Measurements from ENCODE around the gene MAPKBP1. TPM values are rescaled to one million over a fixed set of nuclear protein-coding genes. Genes with fewer than 3 reads are reported as not detected.
A peak's percentile ranks its signal among the peaks of the same experiment; 100 is the strongest.
"Not testable (repeated sequence)": the region's sequence is repeated elsewhere in the genome, so short reads cannot be mapped to it uniquely, and the experiment has no call there.

The MAPKBP1 gene
- total RNA-seq, 1 experiment from 2014 or later = 14.5 TPM

DNA sequence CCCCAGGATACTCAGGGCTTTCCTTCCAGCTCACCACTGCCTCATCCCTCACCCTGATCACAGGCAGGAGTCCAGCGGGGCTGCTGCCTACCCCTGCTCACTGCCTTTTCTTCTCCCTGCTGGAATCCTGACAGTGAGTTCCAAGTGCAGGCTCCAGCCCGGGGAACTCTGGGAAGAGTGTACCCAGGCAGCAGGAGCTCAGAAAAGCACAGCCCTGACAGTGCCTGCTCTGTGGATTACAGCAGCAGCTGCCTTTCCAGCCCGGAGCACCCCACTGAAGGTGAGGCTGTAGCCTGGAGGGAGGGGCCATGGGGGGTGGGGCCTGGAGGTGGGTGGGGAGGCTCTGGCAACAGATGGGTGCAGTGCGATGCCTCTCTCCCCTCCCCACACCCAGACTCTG, 47.5 kb downstream of the MAPKBP1 start:
- Histone ChIP-seq H3K36me3 (peaks cover 8% of the 10 kb centered on the region), H3K4me3 (no peak overlapping the region), H3K27me3 (no peaks in the 10 kb centered on the region), H3K27ac (no peak overlapping the region), H3K9me3 (replicated peaks) (no peaks in the 10 kb centered on the region), H3K4me1 (no peaks in the 10 kb centered on the region)
- peak; percentile 20 to 36 for DNase-seq

DNA sequence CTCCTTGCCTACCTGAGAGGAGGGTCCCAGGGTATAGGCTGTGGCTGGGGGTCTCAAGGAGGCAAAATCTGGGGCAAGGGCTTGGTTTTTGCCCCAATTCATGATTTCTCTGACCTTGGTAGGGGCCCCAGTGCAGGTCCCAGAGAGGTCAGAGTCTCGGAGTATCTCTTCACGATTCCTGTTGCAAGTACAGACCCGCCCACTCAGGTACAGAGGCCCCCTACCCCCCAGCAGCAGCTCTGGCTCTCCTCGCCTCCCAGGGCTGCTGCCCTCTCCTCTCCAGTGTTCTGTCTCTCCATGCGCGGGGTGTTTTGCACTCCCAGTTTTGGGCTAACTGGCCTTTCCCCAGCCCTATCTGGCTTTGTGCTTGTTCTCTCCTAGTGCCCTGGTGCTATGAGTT, 48.2 kb downstream of the MAPKBP1 start:
- Histone ChIP-seq H3K4me1 (no peaks in the 10 kb centered on the region), H3K27ac (no peak overlapping the region), H3K27me3 (no peaks in the 10 kb centered on the region), H3K36me3 (peaks cover 8% of the 10 kb centered on the region), H3K4me3 (no peak overlapping the region), H3K9me3 (replicated peaks) (no peaks in the 10 kb centered on the region)
- DNase-seq = no peak

DNA sequence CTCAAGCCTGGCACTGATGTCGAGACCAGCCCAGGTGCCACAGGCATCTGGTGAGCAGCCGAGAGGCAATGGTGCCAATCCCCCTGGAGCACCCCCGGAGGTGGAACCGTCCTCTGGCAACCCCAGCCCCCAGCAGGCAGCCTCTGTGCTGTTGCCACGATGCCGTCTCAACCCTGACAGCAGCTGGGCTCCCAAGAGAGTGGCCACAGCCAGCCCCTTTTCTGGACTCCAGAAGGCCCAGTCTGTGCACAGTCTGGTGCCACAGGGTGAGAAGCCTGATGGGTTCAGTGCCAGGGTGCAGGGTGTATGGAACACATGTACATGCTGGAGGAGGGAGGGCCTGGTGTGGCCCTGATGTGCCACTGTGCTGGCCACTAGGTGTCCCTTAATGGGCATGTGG, 48.7 kb downstream of the MAPKBP1 start:
- H3K9me3 ChIP-seq (replicated peaks) = no peaks in the 10 kb centered on the region
- no peaks in the 10 kb centered on the region for H3K27me3 ChIP-seq
- H3K27ac ChIP-seq = no peak overlapping the region
- H3K36me3 ChIP-seq = peaks cover 8% of the 10 kb centered on the region
- H3K4me3 ChIP-seq = no peak overlapping the region
- no peak for DNase-seq
- no peaks in the 10 kb centered on the region for H3K4me1 ChIP-seq

DNA sequence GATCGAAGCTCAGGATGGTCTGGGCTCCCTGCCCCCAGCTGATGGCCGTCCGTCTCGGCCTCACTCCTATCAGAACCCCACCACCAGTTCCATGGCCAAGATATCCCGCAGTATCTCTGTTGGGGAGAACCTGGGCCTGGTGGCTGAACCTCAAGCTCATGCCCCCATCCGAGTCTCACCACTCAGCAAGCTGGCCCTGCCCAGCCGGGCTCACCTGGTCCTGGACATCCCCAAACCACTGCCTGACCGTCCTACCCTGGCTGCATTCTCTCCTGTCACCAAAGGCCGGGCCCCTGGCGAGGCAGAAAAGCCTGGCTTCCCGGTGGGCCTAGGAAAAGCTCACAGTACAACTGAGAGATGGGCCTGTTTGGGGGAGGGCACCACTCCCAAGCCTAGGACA, 49.2 kb downstream of the MAPKBP1 start:
- no peaks in the 10 kb centered on the region for H3K27me3 ChIP-seq
- no peak overlapping the region for H3K27ac ChIP-seq
- no peak for DNase-seq
- no peaks in the 10 kb centered on the region for H3K9me3 ChIP-seq (replicated peaks)
- peaks cover 4% of the 10 kb centered on the region for H3K36me3 ChIP-seq
- no peaks in the 10 kb centered on the region for H3K4me1 ChIP-seq
- no peak overlapping the region for H3K4me3 ChIP-seq

DNA sequence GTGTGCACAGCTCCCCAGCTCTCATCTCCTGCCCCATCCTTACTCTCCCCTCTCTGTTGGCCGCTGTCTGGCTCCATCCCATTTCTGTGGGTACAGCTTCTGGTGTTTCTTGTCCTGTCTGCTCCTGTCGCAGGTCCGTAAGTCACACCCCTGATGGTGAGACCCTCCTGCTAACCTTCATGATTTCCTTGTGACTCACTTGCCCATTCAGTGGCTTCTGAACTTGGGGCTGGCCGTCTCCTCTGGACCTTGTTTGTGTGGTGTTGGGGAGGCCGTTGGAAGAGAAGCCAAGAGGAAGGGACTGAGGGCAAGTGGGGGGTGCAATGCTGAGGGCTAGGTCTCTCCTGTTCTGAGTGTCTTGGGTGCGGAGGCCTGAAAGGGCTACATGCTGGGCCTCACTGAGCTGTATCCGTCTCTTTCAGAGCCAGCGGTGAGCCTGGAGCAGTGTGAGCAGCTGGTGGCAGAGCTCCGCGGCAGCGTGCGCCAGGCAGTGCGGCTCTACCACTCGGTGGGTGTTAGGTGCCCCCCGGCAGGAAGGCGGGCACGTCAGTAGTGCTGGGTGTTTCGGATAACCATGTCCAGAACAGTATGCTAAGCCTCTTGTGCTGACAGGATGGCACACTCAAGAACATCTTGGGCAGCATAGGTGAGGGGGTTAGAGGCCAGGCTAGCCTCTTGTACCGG, 49.9 kb downstream of the MAPKBP1 start:
- Histone ChIP-seq H3K27me3 (no peaks in the 10 kb centered on the region), H3K4me3 (no peak overlapping the region), H3K4me1 (no peaks in the 10 kb centered on the region; the same call in 1 of the 2 replicates), H3K36me3 (no peaks in the 10 kb centered on the region), H3K9me3 (replicated peaks) (no peaks in the 10 kb centered on the region), H3K27ac (no peak overlapping the region)
- no peak for DNase-seq

DNA sequence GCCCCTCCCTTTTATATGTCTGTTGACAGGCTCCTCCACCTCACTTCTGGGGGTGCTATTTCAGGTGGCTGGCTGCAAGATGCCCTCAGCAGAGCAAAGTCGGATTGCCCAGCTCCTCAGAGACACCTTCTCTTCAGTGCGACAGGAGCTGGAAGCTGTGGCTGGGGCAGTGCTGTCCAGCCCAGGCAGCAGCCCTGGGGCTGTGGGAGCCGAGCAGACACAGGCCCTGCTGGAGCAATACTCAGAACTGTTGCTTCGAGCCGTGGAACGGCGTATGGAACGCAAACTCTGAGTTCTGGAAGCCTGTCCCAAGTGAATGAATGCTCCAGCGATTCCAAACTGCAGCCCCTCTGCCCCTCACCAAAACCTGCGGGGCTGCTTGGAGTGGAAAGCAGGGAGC, 50.9 kb downstream of the MAPKBP1 start:
- Histone ChIP-seq H3K4me1 (no peaks in the 10 kb centered on the region; the same call in 1 of the 2 replicates), H3K4me3 (no peak overlapping the region), H3K36me3 (no peaks in the 10 kb centered on the region; the same call in 1 of the 2 replicates), H3K27ac (no peak overlapping the region), H3K9me3 (replicated peaks) (no peaks in the 10 kb centered on the region), H3K27me3 (no peaks in the 10 kb centered on the region)
- DNase-seq = no peak

DNA sequence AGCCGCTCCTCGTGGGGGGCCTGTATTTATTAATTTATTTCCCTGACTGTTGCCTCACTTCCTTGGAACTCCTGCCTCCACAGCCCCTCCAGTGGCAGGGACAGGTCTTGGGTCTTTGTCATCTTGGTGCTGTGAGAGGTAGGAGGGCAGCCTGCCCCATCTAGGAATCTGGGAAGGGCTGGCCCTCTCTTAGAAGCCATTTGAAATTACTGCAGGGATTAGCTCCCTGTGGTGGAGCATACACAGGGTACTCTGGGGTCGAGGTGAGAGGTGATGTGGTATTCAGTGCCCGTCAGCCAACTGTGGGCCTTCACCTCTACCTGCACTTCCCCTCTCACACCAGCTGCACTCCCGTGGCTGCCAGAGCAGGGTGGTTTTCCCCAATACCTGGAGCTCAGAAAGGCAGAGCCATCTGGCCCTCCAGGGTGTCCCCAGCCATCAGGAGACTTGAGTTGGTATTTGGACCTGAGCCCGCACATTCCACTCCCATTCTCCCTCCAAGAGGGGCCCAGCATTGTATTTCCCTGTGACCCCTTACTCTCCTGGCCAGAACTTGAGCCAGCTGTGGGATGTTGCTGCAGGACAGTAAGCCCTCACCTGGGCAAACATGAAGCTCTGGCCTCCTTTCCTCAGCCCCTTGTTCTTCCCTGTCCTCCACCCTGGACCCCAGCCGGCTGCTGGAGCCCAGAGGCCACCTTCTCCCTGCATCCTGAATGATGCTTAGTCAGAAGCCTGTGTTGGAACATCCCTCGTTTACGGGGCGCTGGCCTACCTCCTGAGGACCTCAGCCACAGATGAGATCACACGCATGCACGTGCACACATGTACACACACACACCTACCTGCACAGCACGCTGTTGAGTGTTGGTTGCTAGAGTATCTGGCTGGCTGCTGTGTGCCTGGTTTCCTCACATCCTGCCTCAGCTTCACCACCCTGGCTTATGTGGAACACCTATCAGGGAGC, 51.6 kb downstream of the MAPKBP1 start:
- no peaks in the 10 kb centered on the region; the same call in 1 of the 2 replicates for H3K4me1 ChIP-seq
- H3K27me3 ChIP-seq = no peaks in the 10 kb centered on the region
- H3K27ac ChIP-seq = no peak overlapping the region
- no peak overlapping the region for H3K4me3 ChIP-seq
- H3K36me3 ChIP-seq = no peaks in the 10 kb centered on the region; the same call in 1 of the 2 replicates
- DNase-seq = no peak
- no peaks in the 10 kb centered on the region for H3K9me3 ChIP-seq (replicated peaks)

DNA sequence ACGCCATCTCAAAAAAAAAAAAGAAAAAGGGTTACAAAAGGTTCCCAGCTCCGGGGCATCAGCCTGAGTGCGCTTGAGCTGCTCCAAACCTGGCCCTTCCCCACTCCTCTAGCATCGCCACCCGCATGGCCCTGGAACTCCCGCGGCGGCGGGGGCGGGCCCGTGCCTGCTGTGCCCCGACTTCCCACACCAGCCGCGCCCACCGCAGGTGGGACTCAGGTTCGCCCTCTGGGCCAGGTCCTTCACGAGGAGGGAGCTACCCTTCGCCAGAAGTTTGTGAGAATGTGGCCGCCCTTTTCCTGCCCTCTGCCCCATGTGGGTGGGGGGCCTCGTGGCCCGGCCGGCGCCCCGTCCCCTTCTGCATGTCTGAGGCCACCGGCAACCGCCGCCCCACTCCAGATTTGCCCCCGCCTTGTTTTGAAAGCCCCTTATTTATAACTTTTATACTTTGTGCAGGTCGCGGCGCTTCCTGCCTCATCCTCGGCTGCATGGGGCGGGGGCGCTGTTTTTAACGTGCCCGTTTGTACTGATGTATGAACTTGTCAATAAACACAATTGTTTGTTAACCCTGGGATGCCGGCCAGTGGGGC, 53.1 kb downstream of the MAPKBP1 start:
- DNase-seq = no peak
- H3K9me3 ChIP-seq (replicated peaks) = no peaks in the 10 kb centered on the region
- H3K4me1 ChIP-seq = no peaks in the 10 kb centered on the region; the same call in 1 of the 2 replicates
- H3K4me3 ChIP-seq = peak overlapping the region; percentile 97
- no peak overlapping the region for H3K27ac ChIP-seq
- no peaks in the 10 kb centered on the region for H3K27me3 ChIP-seq
- no peaks in the 10 kb centered on the region; the same call in none of the 2 replicates for H3K36me3 ChIP-seq

DNA sequence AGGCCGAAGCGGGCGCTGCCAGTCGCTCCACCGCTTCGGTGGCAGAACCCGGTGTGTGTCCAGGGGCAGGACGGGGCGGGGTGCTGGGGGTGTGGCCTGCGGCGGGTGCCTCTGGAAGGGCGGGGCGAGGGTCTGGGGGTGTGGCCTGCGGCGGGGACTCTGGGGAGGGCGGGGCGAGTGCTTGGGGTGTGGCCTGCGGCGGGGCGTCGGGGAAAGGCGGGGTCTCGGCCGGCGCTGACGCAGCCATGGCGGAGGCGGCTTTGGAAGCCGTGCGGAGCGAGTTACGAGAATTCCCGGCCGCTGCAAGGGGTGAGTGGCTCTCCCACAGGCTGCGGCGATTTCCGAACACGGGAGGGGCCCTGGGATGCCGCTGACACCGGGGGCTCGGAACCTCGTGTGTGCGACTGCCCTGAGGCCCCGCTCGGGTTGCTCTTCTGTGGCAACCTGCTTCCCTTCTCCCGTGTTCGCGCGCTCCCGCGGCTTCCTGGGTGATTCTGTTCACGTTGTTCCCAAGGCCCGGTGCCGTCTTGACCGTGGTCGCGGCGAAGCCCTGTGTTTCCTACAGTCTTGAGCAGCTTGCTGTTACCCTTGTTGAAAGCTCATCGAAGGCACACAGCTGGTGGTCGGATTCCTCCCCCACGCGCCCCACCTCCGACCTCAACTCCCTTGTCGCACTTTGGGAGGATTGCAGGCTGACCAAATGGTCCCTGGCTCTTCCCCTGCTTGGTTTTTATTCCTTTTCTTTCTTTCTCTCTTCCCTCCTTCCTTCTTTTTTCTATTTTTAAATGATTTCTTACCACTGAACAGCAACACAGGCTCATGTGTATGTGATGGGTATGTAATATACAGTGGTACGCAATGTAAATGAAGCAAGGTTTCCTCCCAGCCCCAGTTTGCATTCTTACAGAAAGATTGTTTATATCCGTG, 53.9 kb downstream of the MAPKBP1 start, which contains the start of gene JMJD7:
Gene JMJD7 (plus strand): TSS at position 213 of the 927 bp plus-strand sequence. CDS start 33 bp downstream, at position 246.
- peak within 1 kb of the TSS; percentile 97 for H3K4me3 ChIP-seq
- no peaks in the 10 kb centered on the region for H3K9me3 ChIP-seq (replicated peaks)
- H3K27ac ChIP-seq = peak within 1 kb of the TSS; percentile 53
- no peaks in the 10 kb centered on the region for H3K27me3 ChIP-seq
- peak; percentile 91 to 93 for DNase-seq
- H3K4me1 ChIP-seq = no peaks in the 10 kb centered on the region; the same call in 1 of the 2 replicates
- H3K36me3 ChIP-seq = no peaks in the 10 kb centered on the region; the same call in none of the 2 replicates

DNA sequence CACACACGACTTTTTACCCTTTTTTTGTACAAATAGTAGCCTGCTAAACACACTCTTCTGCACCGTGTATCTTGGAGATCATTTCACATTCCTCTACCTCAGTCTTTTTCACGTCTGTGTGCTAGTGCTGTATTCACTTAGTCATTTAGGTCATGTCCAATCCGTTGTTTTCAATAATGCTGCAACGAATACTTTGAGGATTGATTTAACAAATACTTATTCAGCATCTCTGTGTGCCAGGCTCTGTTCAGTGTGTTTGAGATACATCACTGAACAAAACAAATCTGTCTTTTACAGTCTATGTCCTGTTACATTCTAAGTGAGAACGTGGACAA, 54.5 kb downstream of the MAPKBP1 start:
- DNase-seq = no peak
- Histone ChIP-seq H3K36me3 (no peaks in the 10 kb centered on the region; the same call in none of the 2 replicates), H3K27ac (no peak overlapping the region; the same call in 1 of the 2 replicates), H3K4me1 (no peaks in the 10 kb centered on the region; the same call in 1 of the 2 replicates), H3K27me3 (no peaks in the 10 kb centered on the region), H3K4me3 (peak overlapping the region; percentile 97), H3K9me3 (replicated peaks) (no peaks in the 10 kb centered on the region)

DNA sequence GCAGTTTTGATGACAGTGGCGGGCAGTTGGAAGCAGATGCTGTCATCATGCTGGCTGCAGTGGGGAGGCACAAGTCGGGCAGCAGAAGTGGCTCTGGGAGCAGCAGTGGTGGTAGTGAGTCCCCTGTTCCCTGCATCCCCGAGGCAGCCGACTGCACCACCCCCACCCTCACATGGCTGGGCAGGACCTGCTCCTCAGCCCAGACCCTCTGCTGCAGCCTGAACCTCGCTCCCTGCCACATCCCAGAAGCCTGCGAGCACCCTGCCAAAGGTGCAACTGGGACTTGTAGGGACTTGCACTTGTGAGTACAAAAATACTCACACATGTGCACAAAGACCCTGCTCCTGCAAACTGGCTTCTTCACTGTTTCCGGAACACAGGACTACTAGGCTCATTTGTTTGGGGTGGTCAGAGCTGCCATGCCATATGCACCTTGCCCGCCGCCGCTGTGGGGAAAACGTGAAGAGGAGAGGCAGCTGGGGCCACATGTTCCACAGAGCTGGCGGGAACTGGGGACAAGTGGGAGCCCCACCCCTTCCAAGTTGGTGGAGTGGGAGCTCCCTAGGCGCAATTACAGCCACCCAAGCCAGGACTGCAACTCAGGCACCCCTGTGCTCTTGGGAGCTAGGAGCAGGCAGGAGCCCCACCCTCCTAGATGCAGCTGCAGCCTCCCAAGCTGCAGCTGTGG, 55.8 kb downstream of the MAPKBP1 start:
- DNase-seq = no peak
- H3K36me3 ChIP-seq = no peaks in the 10 kb centered on the region; the same call in none of the 2 replicates

DNA sequence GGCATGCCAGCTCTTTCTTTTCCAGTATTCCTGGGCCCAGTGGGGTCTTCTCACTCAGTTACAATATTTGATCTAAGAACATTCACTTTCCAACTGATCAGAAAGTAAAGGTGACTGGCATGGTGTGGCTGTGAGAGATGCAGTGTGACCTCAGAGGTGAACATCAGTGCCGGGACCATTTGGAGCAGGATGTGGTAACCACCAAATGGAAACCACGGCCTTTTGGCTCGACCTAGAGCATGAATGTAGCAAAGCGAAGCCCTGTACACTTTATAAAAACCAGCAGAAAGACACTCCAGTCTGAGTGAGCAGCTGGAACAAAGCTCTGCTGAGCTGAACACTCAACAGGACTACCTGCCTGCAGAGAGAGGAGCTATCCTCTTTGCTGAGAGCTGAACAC, 57.0 kb downstream of the MAPKBP1 start:
- not testable (repeated sequence) for H3K4me3 ChIP-seq; H3K27ac ChIP-seq; H3K36me3 ChIP-seq; H3K9me3 ChIP-seq (replicated peaks); DNase-seq; H3K27me3 ChIP-seq; H3K4me1 ChIP-seq

More for the DNA sequence above, 55.8 kb downstream of the MAPKBP1 start:
- Histone ChIP-seq H3K27me3 (no peaks in the 10 kb centered on the region), H3K27ac (no peak overlapping the region), H3K4me3 (no peak overlapping the region), H3K9me3 (replicated peaks) (no peaks in the 10 kb centered on the region), H3K4me1 (no peaks in the 10 kb centered on the region; the same call in 1 of the 2 replicates)

DNA sequence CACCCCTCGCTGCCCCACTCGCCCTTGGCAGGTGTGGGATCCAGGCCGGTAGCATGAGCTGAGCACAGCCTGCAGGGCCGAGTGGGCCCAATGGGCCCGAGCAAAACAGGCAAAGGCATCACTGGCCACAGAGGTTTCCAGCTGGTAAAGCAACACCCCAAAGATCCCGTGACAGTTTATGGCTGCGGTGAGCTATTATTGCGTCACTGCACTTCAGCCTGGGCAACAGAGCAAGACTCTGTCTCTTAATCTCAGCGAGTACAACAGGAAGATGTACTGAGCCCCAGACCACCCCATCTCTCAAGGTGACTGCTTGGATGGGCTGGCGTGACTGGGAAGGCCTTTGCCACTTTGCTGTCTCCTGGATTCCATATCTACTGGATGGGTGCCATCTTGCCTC, 57.9 kb downstream of the MAPKBP1 start:
- H3K4me3 ChIP-seq = no peak overlapping the region
- no peak overlapping the region for H3K27ac ChIP-seq
- H3K27me3 ChIP-seq = no peaks in the 10 kb centered on the region
- no peaks in the 10 kb centered on the region for H3K9me3 ChIP-seq (replicated peaks)
- H3K36me3 ChIP-seq = no peaks in the 10 kb centered on the region; the same call in none of the 2 replicates
- no peak for DNase-seq
- H3K4me1 ChIP-seq = peaks cover 8% of the 10 kb centered on the region

Measured in SJCRH30 (cell line).